Middle frontal gyrus (tissue), 1 donor: Measurements from ENCODE around the gene WNK2.
"Not testable (repeated sequence)": the region's sequence is repeated elsewhere in the genome, so short reads cannot be mapped to it uniquely, and the experiment has no call there.

Experiments
- DNase-seq: peaks from one replicate; pipeline ENCODE4 v3.0.0-alpha.2; 2015; ENCODE audit warnings: low spot score; ENCODE audit errors: extremely low spot score

Gene WNK2

GRCh38 chr9:93235300-93235960 lies 51.5 kb downstream of the WNK2 start:
- DNase-seq: no peak

GRCh38 chr9:93236541-93237206 lies 52.7 kb downstream of the WNK2 start:
- no peak for DNase-seq

GRCh38 chr9:93237540-93237939 lies 53.6 kb downstream of the WNK2 start:
- no peak for DNase-seq

- no peak for DNase-seq
Measured at GRCh38 chr9:93238953-93239925, 55.3 kb downstream of the WNK2 start.

- no peak for DNase-seq
Measured at GRCh38 chr9:93240891-93241334, 57.0 kb downstream of the WNK2 start.

GRCh38 chr9:93243112-93243511 lies 59.2 kb downstream of the WNK2 start:
- DNase-seq: no peak

- DNase-seq: no peak
Measured at GRCh38 chr9:93244101-93244500, 60.2 kb downstream of the WNK2 start.

GRCh38 chr9:93244510-93245436 lies 60.8 kb downstream of the WNK2 start:
- DNase-seq: no peak

- DNase-seq: no peak
Measured at GRCh38 chr9:93245437-93245970, 61.6 kb downstream of the WNK2 start.

GRCh38 chr9:93246111-93246510 lies 62.2 kb downstream of the WNK2 start:
- DNase-seq: no peak

GRCh38 chr9:93246526-93246925 lies 62.6 kb downstream of the WNK2 start:
- no peak for DNase-seq

GRCh38 chr9:93247099-93247865 lies 63.3 kb downstream of the WNK2 start:
- DNase-seq: no peak

GRCh38 chr9:93247892-93248291 lies 64.0 kb downstream of the WNK2 start:
- no peak for DNase-seq

- no peak for DNase-seq
Measured at GRCh38 chr9:93248386-93249040, 64.6 kb downstream of the WNK2 start.

GRCh38 chr9:93250185-93250584 lies 66.2 kb downstream of the WNK2 start:
- no peak for DNase-seq

- DNase-seq: not testable (repeated sequence)
Measured at GRCh38 chr9:93251309-93251708, 67.4 kb downstream of the WNK2 start.

- no peak for DNase-seq
Measured at GRCh38 chr9:93252116-93252780, 68.3 kb downstream of the WNK2 start.

- DNase-seq: no peak
Measured at GRCh38 chr9:93252781-93253530, 69.0 kb downstream of the WNK2 start.
